GM10248 (cell line): ENCODE results near the gene SCN4B.
A peak's percentile ranks its signal among the peaks of the same experiment; 100 is the strongest.

ENCODE experiments used
- CTCF ChIA-PET: fragments of 300-600 bp; sonication (Branson Sonifier 250); formaldehyde crosslinking; extraction: SDS; loops from one replicate; lab custom pipeline; 2021; ENCODE audit warnings: antibody characterized with exemption; lab: Yijun Ruan, JAX
- POLR2A ChIA-PET: fragments of 350-650 bp; sonication (Branson Sonifier 250); formaldehyde crosslinking; extraction: SDS; loops from one replicate; lab custom pipeline; 2020; ENCODE audit warnings: antibody characterized with exemption; lab: Yijun Ruan, JAX
- DNase-seq: peaks from one replicate; pipeline ENCODE4 v3.0.0; 2012; ENCODE audit errors: extremely low spot score
- CTCF ChIP-seq: IDR thresholded peaks from 2 replicates; pipeline ENCODE4 v1.5.1; 2012; ENCODE audit warnings: mild to moderate bottlenecking, low read depth; ENCODE audit errors: extremely low read depth, missing control alignments, control extremely low read depth

SCN4B gene

GRCh38 chr11:118171269-118172062 is 18.8 kb upstream of the SCN4B start:
- peak; percentile 93 for TF ChIP-seq CTCF
- peak; percentile 88 for DNase-seq
- ChIA-PET CTCF (interaction anchor here (0.6 to 4.5 kb wide), 52 partner anchors 8 to 429 kb away, joined by 3 to 83 read pairs (median 5); partner anchors contain the start of genes CD3D, MPZL3 and SCN4B), POLR2A (no interaction called here)

GRCh38 chr11:118170882-118171268 is 18.3 kb upstream of the SCN4B start:
- DNase-seq: no peak
- ChIA-PET POLR2A (no interaction called here), CTCF (interaction anchor here (0.7 to 4.5 kb wide), 41 partner anchors 10 to 387 kb away, joined by 3 to 83 read pairs (median 5); partner anchors contain the start of gene MPZL3)
- TF ChIP-seq CTCF: no peak

- POLR2A ChIA-PET: no interaction called here
- TF ChIP-seq CTCF: no peak
- CTCF ChIA-PET: interaction anchor here (0.8 to 4.5 kb wide), 11 partner anchors 11 to 363 kb away, joined by 3 to 83 read pairs (median 11); no protein-coding TSS in a partner anchor
- DNase-seq: no peak
Observed at GRCh38 chr11:118170231-118170630, 17.6 kb upstream of the SCN4B start.

- no peak for TF ChIP-seq CTCF
- no peak for DNase-seq
- CTCF ChIA-PET: interaction anchor here (0.8 to 4.5 kb wide), 12 partner anchors 11 to 362 kb away, joined by 3 to 83 read pairs (median 11); no protein-coding TSS in a partner anchor
- POLR2A ChIA-PET: interaction anchor here (0.6 kb wide), 2 partner anchors 194 to 1306 kb away, joined by 3 to 4 read pairs; no protein-coding TSS in a partner anchor
Observed at GRCh38 chr11:118169300-118170140, 16.9 kb upstream of the SCN4B start.

- TF ChIP-seq CTCF: no peak
- POLR2A ChIA-PET: no interaction called here
- CTCF ChIA-PET: interaction anchor here (1.1 to 4.0 kb wide), 4 partner anchors 11 to 24 kb away, joined by 10 to 73 read pairs (median 32); no protein-coding TSS in a partner anchor
- DNase-seq: no peak
Observed at GRCh38 chr11:118168751-118169150, 16.1 kb upstream of the SCN4B start.

- ChIA-PET POLR2A (no interaction called here), CTCF (interaction anchor here (1.1 to 1.3 kb wide), 2 partner anchors 24 to 183 kb away, joined by 3 to 10 read pairs; no protein-coding TSS in a partner anchor)
- no peak for TF ChIP-seq CTCF
- no peak for DNase-seq
Observed at GRCh38 chr11:118168316-118168715, 15.7 kb upstream of the SCN4B start.
